Measurements from ENCODE around the gene KIF22.
A peak's percentile ranks its signal among the peaks of the same experiment; 100 is the strongest.
"Not testable (repeated sequence)": the region's sequence is repeated elsewhere in the genome, so short reads cannot be mapped to it uniquely, and the experiment has no call there.

KIF22 gene

DNA sequence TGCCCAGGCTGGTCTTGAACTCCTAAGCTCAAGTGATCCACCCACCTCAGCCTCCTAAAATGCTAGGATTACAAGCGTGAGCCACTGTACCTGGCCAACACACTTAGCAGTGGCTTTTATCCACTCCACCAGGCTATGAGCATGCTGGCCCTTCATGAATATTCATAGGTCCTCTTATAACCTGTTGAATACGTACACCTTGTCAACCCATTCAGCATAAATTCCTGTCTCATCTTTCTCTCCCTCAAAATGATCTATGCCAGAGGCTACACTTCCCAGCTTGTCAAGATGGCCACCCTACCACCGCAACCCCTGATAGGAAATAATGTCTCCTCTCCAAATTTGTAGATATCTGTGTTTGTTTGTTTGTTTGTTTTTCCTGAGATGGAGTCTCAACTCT lies 23.5 kb upstream of the KIF22 start:
- no peak for DNase-seq

GRCh38 chr16:29769507-29769906 lies 21.0 kb upstream of the KIF22 start:
- no peak for DNase-seq

DNA sequence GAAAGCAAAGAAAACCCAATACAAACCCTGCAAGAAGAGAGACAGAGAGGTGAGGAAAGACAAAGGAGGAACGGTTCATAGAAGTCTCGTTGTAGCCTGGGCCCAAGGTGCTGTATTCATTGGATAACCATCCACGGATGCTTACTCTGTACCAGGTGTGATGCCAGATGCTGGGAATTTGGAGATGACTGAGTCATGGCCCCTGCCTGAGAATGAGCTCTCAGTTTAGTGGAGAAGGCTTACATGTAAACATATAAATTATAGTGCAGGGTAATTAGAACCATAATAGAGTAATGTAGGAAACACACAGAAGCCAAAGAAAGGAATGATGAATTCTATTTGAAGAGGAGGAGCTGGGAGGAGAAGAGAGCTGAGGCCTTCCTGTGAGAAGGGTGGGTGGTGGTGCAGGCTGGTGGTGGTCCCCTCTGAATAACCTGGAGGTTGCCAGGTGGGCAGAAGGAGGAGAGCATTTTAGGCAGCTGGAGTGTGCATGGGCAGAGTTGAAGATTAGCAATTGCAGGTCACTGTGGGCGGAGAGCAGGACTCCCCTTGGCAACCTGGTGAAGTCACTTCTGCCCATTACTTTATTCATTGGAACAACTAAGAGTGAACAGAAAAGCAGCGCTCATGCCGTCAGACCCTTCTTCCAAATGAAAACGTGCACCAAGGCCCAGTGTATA lies 20.2 kb upstream of the KIF22 start:
- DNase-seq: no peak

GRCh38 chr16:29772330-29772729 lies 18.2 kb upstream of the KIF22 start:
- not testable (repeated sequence) for DNase-seq

DNA sequence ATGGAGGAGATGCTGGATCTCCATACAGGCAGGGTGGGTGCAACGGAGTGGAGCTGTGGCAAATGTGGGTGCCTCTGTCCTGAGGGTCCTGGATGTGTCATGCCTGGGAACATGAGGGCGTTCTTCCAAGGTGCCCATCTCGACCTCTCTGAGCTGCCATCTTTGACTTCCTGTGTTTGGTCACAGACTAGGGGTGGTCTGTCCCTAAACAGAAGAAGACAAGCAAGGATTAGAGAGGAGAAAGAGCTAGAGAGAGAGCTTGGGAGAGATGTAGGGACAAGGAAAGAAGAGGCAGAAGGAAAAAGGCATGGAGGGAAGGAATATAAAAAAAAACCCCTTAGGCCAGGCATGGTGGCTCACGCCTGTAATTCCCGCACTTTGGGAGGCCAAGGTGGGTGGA lies 15.8 kb upstream of the KIF22 start:
- DNase-seq: no peak

DNA sequence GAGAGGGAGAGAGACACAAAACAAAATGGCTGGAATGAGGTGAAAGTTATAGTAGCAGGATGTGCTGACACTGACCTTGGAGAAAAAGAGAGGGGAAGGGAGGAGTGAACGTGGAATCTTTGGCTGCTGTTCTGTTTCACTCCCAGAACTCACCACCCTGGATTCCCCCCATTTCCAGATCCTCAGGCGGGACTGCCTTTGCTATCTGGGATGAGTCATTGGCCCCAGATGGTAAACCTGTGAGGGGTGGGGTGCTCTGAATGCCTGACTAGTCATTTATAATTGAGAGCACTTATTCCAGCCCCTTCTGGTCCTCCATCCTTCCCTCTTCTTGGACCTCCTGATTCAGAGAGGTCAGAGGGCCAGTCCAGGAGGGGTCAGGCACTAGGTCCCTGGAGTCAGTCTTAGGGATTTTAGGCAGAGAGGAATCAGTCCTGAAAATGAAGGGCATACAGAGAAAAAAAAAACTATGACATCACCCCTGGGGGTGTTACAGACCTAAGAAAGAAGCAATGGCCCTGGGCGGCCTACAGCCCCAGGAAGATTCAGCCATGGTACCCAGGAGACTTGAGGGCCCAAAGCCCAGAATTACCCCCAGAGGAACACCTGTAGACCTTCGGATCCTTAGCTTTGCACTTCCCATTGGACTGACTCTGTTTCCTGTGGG lies 14.7 kb upstream of the KIF22 start:
- no peak for DNase-seq

DNA sequence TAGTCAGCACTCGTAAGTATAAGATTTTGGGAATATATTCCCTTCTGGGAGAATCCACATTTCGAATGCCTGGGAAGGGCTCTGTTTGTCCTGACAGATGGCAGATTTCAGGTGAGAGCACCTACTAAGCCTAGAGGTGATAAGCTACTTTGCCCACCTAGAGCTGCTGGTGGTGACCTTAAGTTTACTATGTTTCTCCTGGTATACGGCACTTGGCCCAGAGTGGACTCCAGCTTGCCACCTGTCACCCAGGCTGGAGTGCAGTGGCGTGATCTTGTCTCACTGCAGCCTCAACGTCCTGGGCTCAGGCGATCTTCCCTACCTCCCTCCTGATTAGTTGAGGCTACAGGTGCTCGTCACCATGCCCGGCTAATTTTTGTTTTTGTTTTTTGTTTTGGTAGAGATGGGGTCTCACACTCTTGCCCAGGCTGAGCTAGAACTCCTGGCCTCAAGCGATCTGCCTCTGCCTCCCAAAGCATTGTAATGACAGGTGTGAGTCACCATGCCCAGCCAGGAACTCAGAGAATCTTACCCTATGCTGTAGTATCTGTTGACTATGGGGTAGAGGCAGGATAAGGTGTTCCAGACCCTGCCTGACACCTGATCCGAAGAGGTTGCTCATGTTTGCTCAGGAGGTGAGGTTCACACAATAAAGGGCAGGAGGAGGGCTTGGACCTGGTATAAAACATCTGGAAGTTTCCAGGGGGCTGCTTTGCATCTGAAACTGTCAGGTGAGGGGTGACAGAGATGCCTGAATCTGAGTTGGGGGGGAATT lies 12.8 kb upstream of the KIF22 start, which contains the start of gene ZG16:
ZG16 (plus strand) TSS at position 681 of the 775 bp plus-strand sequence. CDS start 1,011 bp downstream, outside the sequence.
- no peak for DNase-seq

- no peak for DNase-seq
Observed at GRCh38 chr16:29779474-29779873, 11.1 kb upstream of the KIF22 start.

DNA sequence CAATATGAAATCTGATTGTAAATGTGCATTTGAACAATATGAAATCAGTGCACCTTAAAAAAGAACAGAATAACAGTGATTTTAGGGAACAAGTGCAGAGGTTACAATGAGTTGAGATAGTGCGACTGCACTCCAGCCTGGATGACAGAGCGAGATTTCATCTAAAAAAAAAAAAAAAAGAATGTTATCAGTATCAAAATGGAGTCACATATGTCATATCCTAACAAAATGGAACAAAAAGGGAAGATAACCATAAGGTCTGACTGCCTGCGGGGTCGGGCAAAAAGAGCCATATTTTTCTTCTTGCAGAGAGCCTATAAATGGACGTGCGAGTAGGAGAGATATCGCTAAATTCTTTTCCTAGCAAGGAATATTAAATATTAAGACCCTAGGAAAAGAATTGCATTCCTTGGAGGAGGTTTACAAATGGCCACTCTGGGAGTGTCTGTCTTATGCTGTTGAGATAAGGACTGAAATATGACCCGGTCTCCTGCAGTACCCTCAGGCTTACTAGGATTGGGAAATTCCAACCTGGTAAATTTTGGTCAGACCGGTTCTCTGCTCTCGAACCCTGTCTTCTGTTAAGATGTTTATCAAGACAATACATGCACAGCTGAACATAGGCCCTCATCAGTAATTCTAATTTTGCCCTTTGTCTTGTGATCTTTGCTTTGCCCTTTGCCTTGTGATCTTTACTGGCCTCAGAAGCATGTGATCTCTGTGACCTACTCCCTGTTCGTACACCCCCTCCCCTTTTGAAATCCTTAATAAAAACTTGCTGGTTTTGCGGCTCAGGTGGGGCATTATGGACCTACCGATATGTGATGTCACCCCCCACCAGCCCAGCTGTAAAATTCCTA lies 7.2 kb upstream of the KIF22 start:
- DNase-seq: not testable (repeated sequence)

DNA sequence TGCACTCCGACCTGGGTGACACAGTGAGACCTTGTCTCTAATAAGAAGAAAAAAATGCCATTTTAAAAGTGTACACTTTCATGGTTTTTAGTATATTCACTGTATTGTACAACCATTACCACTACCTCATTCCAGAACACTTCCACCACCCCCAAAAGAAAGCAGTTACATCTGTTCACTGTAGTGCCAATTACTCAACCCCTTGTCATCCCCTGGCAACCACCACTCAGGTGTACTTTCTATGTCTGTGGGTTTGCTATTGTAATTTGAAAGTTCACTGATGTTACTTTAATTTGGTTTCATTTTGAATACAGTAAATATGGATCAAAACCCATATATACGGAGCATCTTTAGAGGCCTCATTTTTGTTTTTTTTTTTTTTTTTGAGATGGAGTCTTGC lies 6.4 kb upstream of the KIF22 start:
- no peak for DNase-seq

DNA sequence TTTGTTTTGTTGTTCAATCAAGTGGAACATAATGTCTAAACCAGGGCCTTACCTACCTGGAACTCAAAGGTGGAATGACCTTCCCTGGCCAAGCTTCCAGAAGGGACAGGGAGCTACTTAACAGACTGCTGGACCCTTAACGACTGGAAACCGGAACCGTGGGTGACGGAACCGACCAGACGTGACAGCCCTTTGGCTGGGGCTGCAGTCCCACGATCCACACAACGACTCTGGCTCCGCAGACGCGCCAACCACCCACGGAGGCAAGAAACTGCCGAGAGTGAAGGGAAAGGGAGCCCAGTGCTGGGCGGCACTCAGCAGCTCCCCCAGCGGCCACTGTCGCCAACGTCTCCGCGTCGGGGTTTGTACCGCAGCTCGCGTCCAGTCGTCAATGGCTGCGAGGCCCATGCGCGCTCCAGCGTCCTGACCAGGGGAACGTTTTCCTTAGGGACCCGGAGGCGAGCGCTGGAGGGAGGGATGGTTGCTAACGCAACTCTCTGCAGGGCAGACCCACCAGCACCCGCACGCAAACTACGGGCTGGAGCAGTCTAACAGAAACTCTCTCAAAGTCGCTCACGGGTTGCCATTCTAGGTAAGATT lies 5.5 kb upstream of the KIF22 start:
- DNase-seq: peak; percentile 47 to 58 (median 56)

- not testable (repeated sequence) for DNase-seq
Observed at GRCh38 chr16:29787155-29787554, 3.4 kb upstream of the KIF22 start.

GRCh38 chr16:29789775-29790182 lies 772 bp upstream of the KIF22 start:
- no peak for DNase-seq

DNA sequence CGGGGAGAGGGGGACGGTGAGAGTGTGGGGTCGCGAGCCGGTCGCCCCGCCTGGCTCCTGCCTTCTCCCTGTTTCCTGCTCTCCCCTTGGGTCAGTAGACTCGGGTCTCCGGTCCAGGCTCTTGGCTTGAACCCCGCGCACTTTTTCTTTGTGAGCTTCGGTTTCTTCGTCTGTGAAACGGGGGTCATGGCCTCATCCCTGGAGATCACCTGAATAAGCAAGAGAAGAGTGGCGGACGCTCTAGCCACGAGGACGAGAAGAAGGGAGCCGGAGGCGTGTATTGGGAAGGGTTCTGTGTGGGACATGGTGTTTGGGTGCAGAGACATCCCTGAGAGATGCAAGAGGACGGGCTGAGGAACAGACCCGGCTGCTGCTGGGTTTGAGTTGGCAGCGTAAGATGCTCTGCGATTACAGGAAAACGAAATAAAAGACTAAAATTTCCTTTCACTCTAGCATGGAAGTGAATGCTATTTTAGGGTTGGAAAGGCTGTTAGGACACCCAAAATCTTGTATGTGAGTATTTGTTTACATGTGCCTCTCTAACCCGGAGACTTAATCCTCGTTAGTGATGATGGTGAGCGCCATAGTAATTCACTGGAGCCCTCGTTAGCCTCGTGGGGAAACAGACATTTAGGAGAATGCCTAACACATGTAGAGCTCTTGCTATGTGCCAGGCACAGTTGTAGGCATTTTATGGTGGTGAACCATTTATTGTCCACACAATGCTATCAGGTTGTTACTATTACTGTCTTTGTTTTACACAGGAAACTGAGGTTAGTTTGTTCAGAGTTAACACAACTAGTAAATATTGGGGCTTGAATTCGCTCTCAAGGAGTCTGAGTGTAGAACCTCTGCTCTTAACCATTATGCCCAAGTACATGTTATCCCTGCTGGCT lies 646 bp downstream of the KIF22 start:
- no peak for DNase-seq

DNA sequence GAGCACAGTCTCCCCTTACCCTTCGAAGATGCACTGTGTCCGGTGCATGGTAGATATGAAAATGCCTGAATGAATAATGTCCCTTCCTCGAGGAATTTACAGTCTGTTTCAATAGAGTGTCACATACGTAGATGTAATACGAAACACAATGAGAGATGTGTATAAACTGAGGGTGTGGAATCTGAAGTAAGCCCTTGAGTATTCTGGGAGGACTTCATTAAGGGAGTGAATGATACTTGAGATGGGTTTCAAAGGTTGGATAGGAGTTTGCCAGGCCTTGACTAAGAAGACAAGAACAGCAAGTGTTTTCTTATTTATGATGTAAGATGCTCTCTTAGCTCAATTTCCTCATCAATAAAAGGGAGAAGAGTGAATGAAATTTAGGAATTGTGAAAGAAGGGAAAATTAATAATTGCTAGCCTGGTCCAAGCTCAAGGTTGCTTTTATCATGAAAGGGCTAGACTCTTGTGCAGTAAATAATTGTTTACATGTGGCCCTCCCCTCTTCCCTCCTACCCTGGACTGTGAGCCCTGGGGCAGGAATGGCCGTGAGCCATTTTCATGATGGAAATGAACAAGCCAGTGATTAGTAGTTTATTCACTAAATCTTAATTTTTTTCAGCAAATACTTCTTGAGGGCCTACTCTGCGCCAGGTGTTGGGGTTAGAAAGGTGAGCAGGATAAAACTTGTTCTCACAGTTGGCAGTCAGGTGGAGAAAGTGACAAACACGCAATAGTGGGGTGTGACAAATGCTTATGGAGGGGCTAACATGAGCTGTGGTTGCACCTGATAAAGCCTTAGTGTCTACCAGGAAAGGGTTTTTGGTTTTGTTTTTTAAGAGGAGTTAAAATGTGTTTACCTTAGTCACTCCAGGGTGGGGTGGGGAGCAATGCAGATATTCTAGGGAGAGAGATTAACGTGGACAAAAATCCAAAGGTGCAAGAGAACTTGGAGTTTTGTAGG lies 1.6 kb downstream of the KIF22 start:
- no peak for DNase-seq

GRCh38 chr16:29793153-29793552 lies 2.6 kb downstream of the KIF22 start:
- DNase-seq: not testable (repeated sequence)

- DNase-seq: no peak
Observed at GRCh38 chr16:29794231-29794710, 3.7 kb downstream of the KIF22 start.

GRCh38 chr16:29802416-29802935 lies 11.9 kb downstream of the KIF22 start:
- DNase-seq: no peak

GRCh38 chr16:29804020-29804419 lies 13.5 kb downstream of the KIF22 start:
- no peak for DNase-seq

Data from activated CD4-positive, CD25-positive, alpha-beta regulatory T cell (primary cell).